Osteoblast (primary cell): ENCODE measurements around the gene CDYL2. TPM values are rescaled to one million over a fixed set of nuclear protein-coding genes. Genes with fewer than 3 reads are reported as not detected.

Experiments
- DNase-seq: peaks from one replicate; pipeline ENCODE4 v3.0.0; 2011; ENCODE audit warnings: low spot score, mixed read lengths; ENCODE audit not compliant: insufficient read length; ENCODE audit errors: missing footprints
- H2AFZ ChIP-seq: 2 replicates; pipeline ENCODE4 v1.6.0; 2011; ENCODE audit warnings: mild to moderate bottlenecking, low read length
- H3K27ac ChIP-seq: 2 replicates; pipeline ENCODE4 v1.5.1; 2011; ENCODE audit warnings: mild to moderate bottlenecking, low read depth, low read length, moderate library complexity
- H3K27me3 ChIP-seq: 2 replicates; pipeline ENCODE4 v1.6.0; 2012; ENCODE audit warnings: mild to moderate bottlenecking, control low read depth, inconsistent platforms, low read length, moderate library complexity; ENCODE audit not compliant: insufficient read depth
- H3K36me3 ChIP-seq: 2 replicates; pipeline ENCODE4 v1.5.1; 2011; ENCODE audit warnings: mild to moderate bottlenecking, low read length, control low read depth, moderate library complexity; ENCODE audit not compliant: insufficient read depth
- H3K4me1 ChIP-seq: 2 replicates; pipeline ENCODE4 v1.5.1; 2011; ENCODE audit warnings: mild to moderate bottlenecking, low read length, control low read depth, moderate library complexity; ENCODE audit not compliant: insufficient read depth
- H3K4me2 ChIP-seq: 2 replicates; pipeline ENCODE4 v1.6.0; 2011; ENCODE audit warnings: mild to moderate bottlenecking, low read length; ENCODE audit not compliant: insufficient read depth
- H3K4me3 ChIP-seq: fragments of 200-600 bp; sonication (generic); 3 replicates; pipeline ENCODE4 v1.5.1; 2012; ENCODE audit warnings: mild to moderate bottlenecking, low read length, inconsistent platforms; ENCODE audit not compliant: insufficient read depth
- H3K79me2 ChIP-seq: 2 replicates; pipeline ENCODE4 v1.6.0; 2012; ENCODE audit warnings: mild to moderate bottlenecking, low read length, control low read depth, inconsistent platforms; ENCODE audit not compliant: insufficient read depth
- H3K9me3 ChIP-seq: 2 replicates; pipeline ENCODE4 v1.5.1; 2011; ENCODE audit warnings: low read depth, low read length, control low read depth
- H4K20me1 ChIP-seq: 2 replicates; pipeline ENCODE4 v1.6.0; 2012; ENCODE audit warnings: mild to moderate bottlenecking, low read length, control low read depth; ENCODE audit not compliant: insufficient read depth
- CTCF ChIP-seq: IDR thresholded peaks from 2 replicates; pipeline ENCODE4 v1.5.1; 2011; ENCODE audit warnings: mild to moderate bottlenecking, low read depth, low read length, moderate library complexity; ENCODE audit errors: extremely low read depth
- total RNA-seq: library from RNA; depleted of rRNA; stranded (reverse); fragments of >200 nt; gene quantifications from 2 replicates; pipeline ENCODE4 v1.2.3, GENCODE V29; 2012

Gene CDYL2
- total RNA-seq, 1 donor = 8.3 TPM

DNA sequence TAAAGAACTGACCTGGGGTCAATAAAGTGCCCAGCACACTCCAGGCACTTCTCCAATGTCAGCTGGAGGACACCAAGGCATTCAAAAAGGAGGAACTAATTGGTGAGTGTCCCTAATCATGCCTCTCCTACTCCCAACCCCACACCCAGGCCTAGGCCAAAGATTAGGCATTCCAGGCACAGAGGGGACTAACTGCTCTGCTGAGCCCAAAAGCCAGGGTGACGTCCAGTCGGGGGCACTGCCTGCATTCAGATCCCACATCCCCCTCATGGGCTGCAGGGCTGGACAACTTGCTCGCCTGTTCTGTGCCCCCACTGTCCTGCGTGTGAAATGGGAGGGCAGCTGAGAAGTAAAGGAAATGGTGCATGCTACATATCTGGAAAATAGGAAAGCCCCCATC is 148.2 kb downstream of the CDYL2 start:
- Histone ChIP-seq H3K27ac (no peak overlapping the region), H4K20me1 (no peaks in the 10 kb centered on the region), H3K79me2 (no peaks in the 10 kb centered on the region), H2AFZ (no peak overlapping the region), H3K4me3 (no peak overlapping the region), H3K9me3 (no peaks in the 10 kb centered on the region), H3K36me3 (no peaks in the 10 kb centered on the region), H3K4me2 (no peak overlapping the region), H3K27me3 (no peaks in the 10 kb centered on the region), H3K4me1 (no peaks in the 10 kb centered on the region)
- no peak for TF ChIP-seq CTCF
- no peak for DNase-seq

DNA sequence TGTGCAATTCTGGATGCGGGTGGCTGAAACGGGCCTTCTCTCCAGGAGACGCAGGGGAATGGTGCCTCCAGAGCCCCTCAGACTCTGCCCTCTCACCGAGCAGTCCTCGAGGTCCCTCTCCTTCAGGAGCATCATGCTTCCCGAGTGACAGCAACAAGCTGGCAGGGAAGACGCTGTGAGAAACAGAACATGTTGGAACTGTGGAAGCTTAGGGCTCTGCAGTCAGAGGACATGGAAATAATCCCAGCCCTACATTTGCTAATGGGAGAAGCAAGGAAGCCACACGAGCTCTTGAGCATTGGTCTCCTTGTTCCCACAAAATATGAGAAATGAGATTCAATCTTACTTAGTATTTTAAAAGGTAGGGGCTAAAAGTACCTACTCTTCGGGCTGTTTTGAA is 148.6 kb downstream of the CDYL2 start:
- no peak for TF ChIP-seq CTCF
- no peaks in the 10 kb centered on the region for H3K4me1 ChIP-seq
- no peak overlapping the region for H2AFZ ChIP-seq
- no peaks in the 10 kb centered on the region for H3K9me3 ChIP-seq
- DNase-seq = no peak
- no peaks in the 10 kb centered on the region for H3K79me2 ChIP-seq
- H3K36me3 ChIP-seq = no peaks in the 10 kb centered on the region
- no peaks in the 10 kb centered on the region for H4K20me1 ChIP-seq
- H3K4me3 ChIP-seq = no peak overlapping the region
- H3K4me2 ChIP-seq = no peak overlapping the region
- no peaks in the 10 kb centered on the region for H3K27me3 ChIP-seq
- no peak overlapping the region for H3K27ac ChIP-seq

GRCh38 chr16:80654094-80654862 is 150.1 kb downstream of the CDYL2 start:
- peak; percentile 36 for DNase-seq

More at GRCh38 chr16:80654094-80654862, 150.1 kb downstream of the CDYL2 start:
- Histone ChIP-seq H3K9me3 (no peaks in the 10 kb centered on the region), H3K36me3 (no peaks in the 10 kb centered on the region), H3K4me3 (no peak overlapping the region), H3K4me1 (no peaks in the 10 kb centered on the region), H3K27ac (no peak overlapping the region), H3K27me3 (no peaks in the 10 kb centered on the region), H2AFZ (no peak overlapping the region), H3K4me2 (no peak overlapping the region), H4K20me1 (no peaks in the 10 kb centered on the region), H3K79me2 (no peaks in the 10 kb centered on the region)
- no peak for TF ChIP-seq CTCF
